Measurements from ENCODE around the gene FUOM. TPM values are rescaled to one million over a fixed set of nuclear protein-coding genes. Genes with fewer than 3 reads are reported as not detected.

The FUOM gene
- total and polyA plus RNA-seq, 2 of the 8 experiments (the other 6 are each of a cell fraction or from before 2014, with no cell fraction given), result 22.0 to 30.4 TPM

DNA sequence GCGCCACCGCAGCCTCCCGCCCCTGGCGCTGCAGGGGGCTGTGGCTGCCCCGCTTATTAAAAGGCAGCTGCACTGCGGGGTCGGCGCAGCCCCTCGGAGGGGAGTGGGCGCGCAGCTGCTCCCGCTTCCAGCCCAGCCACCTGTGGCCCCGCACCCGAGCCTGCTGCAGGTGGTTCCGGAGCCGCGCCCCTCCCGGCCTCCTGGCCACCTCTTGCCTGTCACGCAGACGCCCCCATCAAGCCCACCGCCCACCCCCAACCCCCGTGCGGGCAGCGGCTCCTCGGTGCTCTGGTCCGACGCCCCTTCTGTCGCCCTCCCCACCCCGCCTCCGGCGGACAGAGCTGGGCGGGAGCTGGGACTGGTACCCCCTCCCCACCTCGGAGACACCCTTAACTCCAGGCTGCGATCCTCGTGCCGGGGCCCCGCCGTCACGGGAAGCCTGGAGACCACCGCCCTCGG is 21.7 kb downstream of the FUOM start:
- Histone ChIP-seq H3K79me1 (ENCODE audit: low read depth, low read length) (no peaks in the 10 kb centered on the region), H4K20me1 (replicated peaks in 1 of 2; ENCODE audit: control insufficient read depth in 1 of 2, insufficient read depth in 2 of 2, low read length in 2 of 2) (peaks cover 0 to 20% of the 10 kb centered on the region in 2 experiments), H3K18ac (ENCODE audit: extremely low read depth, low read length) (no peak overlapping the region), H2BK12ac (ENCODE audit: low read depth, low read length) (no peak overlapping the region), H3K9me3 (ENCODE audit: insufficient read depth in 2 of 2, low read depth in 1 of 2, low read length in 1 of 2) (peaks cover 0 to 12% of the 10 kb centered on the region in 2 experiments; a peak in 1 of 4 replicates), H4K91ac (replicated peaks; ENCODE audit: insufficient read length, low read length) (no peak overlapping the region), H3K14ac (ENCODE audit: insufficient read length) (no peak overlapping the region), H2BK15ac (ENCODE audit: low read length) (no peak overlapping the region), H4K5ac (ENCODE audit: insufficient read length, low read depth, low read length) (no peak overlapping the region), H3K23ac (ENCODE audit: insufficient read length) (no peak overlapping the region), H3K4me1 (replicated peaks in 1 of 4; ENCODE audit: control insufficient read depth in 3 of 4, insufficient read depth in 4 of 4, low read length in 3 of 4) (peaks cover 0 to 18% (median 4%) of the 10 kb centered on the region in 4 experiments; a peak in 5 of 7 replicates), H2AK5ac (ENCODE audit: low read depth, low read length) (no peak overlapping the region), H2AFZ (ENCODE audit: low read length) (no peak overlapping the region), H4K8ac (ENCODE audit: extremely low read depth, insufficient read depth, low read length) (no peak overlapping the region), H3K36me3 (ENCODE audit: control insufficient read depth in 2 of 4, insufficient read depth in 4 of 4, low read length in 3 of 4) (no peaks in the 10 kb centered on the region; a peak in 1 of 8 replicates), H3K27me3 (replicated peaks in 1 of 4; ENCODE audit: control insufficient read depth in 3 of 4, extremely low read depth in 1 of 4, insufficient read depth in 3 of 4, low read length in 3 of 4) (peaks cover 27 to 58% (median 54%) of the 10 kb centered on the region in 4 experiments), H3K27ac (ENCODE audit: low read depth, low read length) (no peak overlapping the region), H3K9ac (replicated peaks in 1 of 4; ENCODE audit: extremely low read depth in 1 of 4, low read depth in 3 of 4, low read length in 3 of 4) (no peak overlapping the region), H3K56ac (replicated peaks; ENCODE audit: insufficient read length, low read depth, low read length) (no peak overlapping the region), H2BK120ac (replicated peaks; ENCODE audit: low read depth, low read length) (no peak overlapping the region), H3K23me2 (ENCODE audit: low read depth, low read length) (peaks cover 32% of the 10 kb centered on the region; the same call in 1 of the 2 replicates), H2BK5ac (ENCODE audit: low read depth, low read length) (no peak overlapping the region), H3K4me2 (ENCODE audit: insufficient read depth in 1 of 2, low read depth in 2 of 2, low read length in 2 of 2) (peak overlapping the region; percentile 35 to 64; a peak in 3 of 4 replicates), H2BK20ac (ENCODE audit: low read length) (no peak overlapping the region), H3K4ac (replicated peaks; ENCODE audit: insufficient read length, low read depth, low read length) (no peak overlapping the region), H3K79me2 (ENCODE audit: control insufficient read depth in 1 of 2, insufficient read depth in 2 of 2, low read length in 2 of 2) (no peaks in the 10 kb centered on the region), H3K4me3 (ENCODE audit: extremely low read depth in 1 of 4, insufficient read depth in 2 of 4, low read depth in 3 of 4, low read length in 4 of 4) (peak overlapping the region in 1 of 4 experiments; percentile 58; a peak in 2 of 8 replicates)
- CTCF ChIA-PET (ENCODE audit: partially characterized antibody), result interaction anchor here (1.0 to 1.5 kb wide), 3 partner anchors 8 to 11 kb away, joined by 3 to 5 read pairs (median 4); partner anchors contain the start of gene PRAP1
- FAIRE-seq (no peak), DNase-seq (ENCODE audit: low read depth in 1 of 2, low spot score in 2 of 2) (no peak)
- POLR2A ChIA-PET (ENCODE audit: partially characterized antibody), result interaction anchor here (0.7 to 2.5 kb wide), 5 partner anchors 9 to 22 kb away, joined by 3 to 8 read pairs (median 8); partner anchors contain the start of genes FUOM and PRAP1
- 37% methylated on average over 2 of the region's 41 CpGs; no CpG with 5 or more reads in 1 of the 2 experiments for WGBS, 2 experiments (ENCODE audit: extremely low coverage in 1 of 2, insufficient coverage in 1 of 2, insufficient read length in 1 of 2, insufficient replicate concordance in 2 of 2, low coverage in 1 of 2, low lambda C conversion rate in 2 of 2, missing lambda C conversion rate in 1 of 2)
- TF ChIP-seq SAP30 (IDR thresholded peaks at IDR 0.05; ENCODE audit: insufficient read depth, insufficient replicate concordance, low read length), result no peak
- no peak for TF ChIP-seq FOSL1 (IDR thresholded peaks at IDR 0.05; ENCODE audit: insufficient read depth, low read depth, low read length)
- no peak for TF ChIP-seq TEAD4 (IDR thresholded peaks at IDR 0.05; ENCODE audit: low read depth, low read length)
- no peak for TF ChIP-seq CEBPB (IDR thresholded peaks at IDR 0.05; ENCODE audit: low read depth, low read length)
- no peak for TF ChIP-seq EP300 (IDR thresholded peaks at IDR 0.05; ENCODE audit: borderline replicate concordance in 1 of 2, low read depth in 2 of 2, low read length in 2 of 2)
- TF ChIP-seq RNF2 (IDR thresholded peaks at IDR 0.05; ENCODE audit: borderline replicate concordance, low read depth, low read length, missing control alignments, poor library complexity, severe bottlenecking), result no peak
- TF ChIP-seq YY1 (IDR thresholded peaks at IDR 0.05; ENCODE audit: low read depth, low read length), result no peak
- TF ChIP-seq SP4 (IDR thresholded peaks at IDR 0.05; ENCODE audit: low read length), result no peak
- TF ChIP-seq, protein P1, sequence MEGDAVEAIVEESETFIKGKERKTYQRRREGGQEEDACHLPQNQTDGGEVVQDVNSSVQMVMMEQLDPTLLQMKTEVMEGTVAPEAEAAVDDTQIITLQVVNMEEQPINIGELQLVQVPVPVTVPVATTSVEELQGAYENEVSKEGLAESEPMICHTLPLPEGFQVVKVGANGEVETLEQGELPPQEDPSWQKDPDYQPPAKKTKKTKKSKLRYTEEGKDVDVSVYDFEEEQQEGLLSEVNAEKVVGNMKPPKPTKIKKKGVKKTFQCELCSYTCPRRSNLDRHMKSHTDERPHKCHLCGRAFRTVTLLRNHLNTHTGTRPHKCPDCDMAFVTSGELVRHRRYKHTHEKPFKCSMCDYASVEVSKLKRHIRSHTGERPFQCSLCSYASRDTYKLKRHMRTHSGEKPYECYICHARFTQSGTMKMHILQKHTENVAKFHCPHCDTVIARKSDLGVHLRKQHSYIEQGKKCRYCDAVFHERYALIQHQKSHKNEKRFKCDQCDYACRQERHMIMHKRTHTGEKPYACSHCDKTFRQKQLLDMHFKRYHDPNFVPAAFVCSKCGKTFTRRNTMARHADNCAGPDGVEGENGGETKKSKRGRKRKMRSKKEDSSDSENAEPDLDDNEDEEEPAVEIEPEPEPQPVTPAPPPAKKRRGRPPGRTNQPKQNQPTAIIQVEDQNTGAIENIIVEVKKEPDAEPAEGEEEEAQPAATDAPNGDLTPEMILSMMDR (IDR thresholded peaks at IDR 0.05; ENCODE audit: control extremely low read depth in 1 of 3, insufficient read depth in 1 of 3, low read depth in 1 of 3, low read length in 3 of 3), result no peak
- no peak for TF ChIP-seq MAFK (IDR thresholded peaks at IDR 0.05; ENCODE audit: low read depth, low read length)
